Endodermal cell (in vitro differentiated cells): ENCODE results near the gene DLG5. TPM values are rescaled to one million over a fixed set of nuclear protein-coding genes. Genes with fewer than 3 reads are reported as not detected.

Source experiments
- DNase-seq: peaks from one replicate; pipeline ENCODE4 v3.0.0-alpha.2; 2017
- H3K27ac ChIP-seq: 2 replicates; pipeline ENCODE4 v1.5.1; 2013; ENCODE audit warnings: mild to moderate bottlenecking, low read depth, low read length, moderate library complexity
- H3K27me3 ChIP-seq: 2 replicates; pipeline ENCODE4 v1.6.1; 2013; ENCODE audit warnings: mild to moderate bottlenecking, low read length, moderate library complexity; ENCODE audit not compliant: insufficient read depth, control insufficient read depth, poor library complexity, severe bottlenecking
- H3K36me3 ChIP-seq: 2 replicates; pipeline ENCODE4 v1.7.0; 2013; ENCODE audit warnings: mild to moderate bottlenecking, low read length, moderate library complexity; ENCODE audit not compliant: control insufficient read depth, insufficient read depth
- H3K4me1 ChIP-seq: one replicate; pipeline ENCODE4 v1.7.0; 2013; ENCODE audit warnings: low read length; ENCODE audit not compliant: control insufficient read depth, insufficient read depth
- H3K4me3 ChIP-seq: 2 replicates; pipeline ENCODE4 v1.5.1; 2013; ENCODE audit warnings: mild to moderate bottlenecking, low read length, moderate library complexity
- H3K9ac ChIP-seq: 2 replicates; pipeline ENCODE4 v1.6.1; 2013; ENCODE audit warnings: mild to moderate bottlenecking, low read length, moderate library complexity; ENCODE audit not compliant: poor library complexity, severe bottlenecking; ENCODE audit errors: extremely low read depth
- H3K9me3 ChIP-seq: 2 replicates; pipeline ENCODE4 v1.6.1; 2013; ENCODE audit warnings: mild to moderate bottlenecking, low read length, moderate library complexity; ENCODE audit not compliant: control insufficient read depth
- H3K27ac Mint-ChIP-seq: 2 replicates; pipeline ENCODE4 v1.8.0; 2020; ENCODE audit warnings: mixed read lengths
- H3K27me3 Mint-ChIP-seq: 2 replicates; pipeline ENCODE4 v1.8.0; 2021; ENCODE audit warnings: mild to moderate bottlenecking, mixed read lengths; ENCODE audit not compliant: insufficient read depth
- H3K36me3 Mint-ChIP-seq: 2 replicates; pipeline ENCODE4 v1.8.0; 2020; ENCODE audit warnings: low read depth, mixed read lengths
- H3K4me1 Mint-ChIP-seq: 2 replicates; pipeline ENCODE4 v1.8.0; 2020; ENCODE audit warnings: mixed read lengths
- H3K4me3 Mint-ChIP-seq: 2 replicates; pipeline ENCODE4 v1.8.0; 2020; ENCODE audit warnings: mild to moderate bottlenecking, moderate library complexity, mixed read lengths
- H3K9me3 Mint-ChIP-seq: 2 replicates; pipeline ENCODE4 v1.8.0; 2020; ENCODE audit warnings: mild to moderate bottlenecking, mixed read lengths
- WGBS, 2 experiments: methylation state at CpG; one replicate each; pipeline versions ENCODE4 v1.1.5 to v1.1.7; 2013; ENCODE audit warnings: missing lambda C conversion rate in 2 of 2, mixed read lengths in 1 of 2; ENCODE audit not compliant: insufficient coverage in 1 of 2, insufficient read length in 1 of 2; 5-methylcytosine and 5-hydroxymethylcytosine counted together
- total RNA-seq, 2 donors: library from RNA; stranded (reverse); fragmentation: NEBNext Ultra II Directional in 1 of 2; extraction: Animal tissue kit (Norgen Biotek cat#: 25700) in 1 of 2; gene quantifications; 2 replicates in 1 of 2; 3 replicates in 1 of 2; pipeline ENCODE4 v1.2.1, GENCODE V29; 2021
- TF ChIP-seq, protein P1 (sequence below): fragments of 200-600 bp; sonication (generic); conservative IDR thresholded peaks from 2 replicates; pipeline ENCODE4 v1.5.0; 2021; ENCODE audit warnings: antibody characterized with exemption, mild to moderate bottlenecking

The DLG5 gene
- total RNA-seq, 2 donors from 2014 or later: 79.4 to 83.4 TPM

DNA sequence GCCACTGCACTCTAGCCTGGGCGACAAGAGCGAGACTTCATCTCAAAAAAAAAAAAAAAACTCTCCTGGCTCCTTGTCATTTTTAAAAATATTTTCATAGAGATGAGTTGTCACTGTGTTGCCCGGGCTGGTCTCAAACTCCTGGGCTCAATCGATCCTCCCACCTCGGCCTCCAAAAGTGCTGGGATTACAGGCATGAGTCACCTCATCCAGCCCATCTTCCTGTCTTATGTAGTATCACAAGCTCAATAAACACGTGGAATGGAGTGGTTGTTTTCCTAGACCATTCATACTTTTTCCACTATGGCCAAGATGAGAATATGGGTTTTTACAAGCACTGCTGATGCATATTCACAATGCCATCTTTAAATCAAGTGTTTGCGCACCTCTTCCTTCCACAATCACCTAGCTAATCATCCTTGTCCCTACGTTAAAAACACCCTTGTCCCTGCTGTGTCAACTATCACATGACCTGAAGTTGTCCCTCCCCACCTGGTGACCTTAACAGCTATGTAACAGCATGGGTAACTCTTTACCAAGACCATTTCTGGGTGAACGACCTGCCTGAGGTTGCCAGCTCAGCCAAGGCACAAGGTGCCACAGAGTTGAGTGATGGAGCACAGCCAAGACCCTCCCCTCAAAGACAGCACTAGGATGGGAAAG is 21.3 kb downstream of the DLG5 start:
- Histone ChIP-seq H3K9me3 (no peaks in the 10 kb centered on the region), H3K27ac (no peak overlapping the region), H3K4me1 (peaks cover 12% of the 10 kb centered on the region), H3K9ac (no peak overlapping the region), H3K4me3 (no peak overlapping the region), H3K36me3 (no peaks in the 10 kb centered on the region), H3K27me3 (no peaks in the 10 kb centered on the region)
- DNase-seq: no peak
- Mint-ChIP-seq H3K4me1 (peaks cover 32% of the 10 kb centered on the region), H3K27me3 (no peaks in the 10 kb centered on the region), H3K36me3 (peaks cover 24% of the 10 kb centered on the region), H3K27ac (no peak overlapping the region), H3K4me3 (no peak overlapping the region), H3K9me3 (no peaks in the 10 kb centered on the region)
- TF ChIP-seq, protein P1, sequence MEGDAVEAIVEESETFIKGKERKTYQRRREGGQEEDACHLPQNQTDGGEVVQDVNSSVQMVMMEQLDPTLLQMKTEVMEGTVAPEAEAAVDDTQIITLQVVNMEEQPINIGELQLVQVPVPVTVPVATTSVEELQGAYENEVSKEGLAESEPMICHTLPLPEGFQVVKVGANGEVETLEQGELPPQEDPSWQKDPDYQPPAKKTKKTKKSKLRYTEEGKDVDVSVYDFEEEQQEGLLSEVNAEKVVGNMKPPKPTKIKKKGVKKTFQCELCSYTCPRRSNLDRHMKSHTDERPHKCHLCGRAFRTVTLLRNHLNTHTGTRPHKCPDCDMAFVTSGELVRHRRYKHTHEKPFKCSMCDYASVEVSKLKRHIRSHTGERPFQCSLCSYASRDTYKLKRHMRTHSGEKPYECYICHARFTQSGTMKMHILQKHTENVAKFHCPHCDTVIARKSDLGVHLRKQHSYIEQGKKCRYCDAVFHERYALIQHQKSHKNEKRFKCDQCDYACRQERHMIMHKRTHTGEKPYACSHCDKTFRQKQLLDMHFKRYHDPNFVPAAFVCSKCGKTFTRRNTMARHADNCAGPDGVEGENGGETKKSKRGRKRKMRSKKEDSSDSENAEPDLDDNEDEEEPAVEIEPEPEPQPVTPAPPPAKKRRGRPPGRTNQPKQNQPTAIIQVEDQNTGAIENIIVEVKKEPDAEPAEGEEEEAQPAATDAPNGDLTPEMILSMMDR: no peak
- WGBS, 2 experiments: 93% methylated on average over 9 of the region's 9 CpGs

DNA sequence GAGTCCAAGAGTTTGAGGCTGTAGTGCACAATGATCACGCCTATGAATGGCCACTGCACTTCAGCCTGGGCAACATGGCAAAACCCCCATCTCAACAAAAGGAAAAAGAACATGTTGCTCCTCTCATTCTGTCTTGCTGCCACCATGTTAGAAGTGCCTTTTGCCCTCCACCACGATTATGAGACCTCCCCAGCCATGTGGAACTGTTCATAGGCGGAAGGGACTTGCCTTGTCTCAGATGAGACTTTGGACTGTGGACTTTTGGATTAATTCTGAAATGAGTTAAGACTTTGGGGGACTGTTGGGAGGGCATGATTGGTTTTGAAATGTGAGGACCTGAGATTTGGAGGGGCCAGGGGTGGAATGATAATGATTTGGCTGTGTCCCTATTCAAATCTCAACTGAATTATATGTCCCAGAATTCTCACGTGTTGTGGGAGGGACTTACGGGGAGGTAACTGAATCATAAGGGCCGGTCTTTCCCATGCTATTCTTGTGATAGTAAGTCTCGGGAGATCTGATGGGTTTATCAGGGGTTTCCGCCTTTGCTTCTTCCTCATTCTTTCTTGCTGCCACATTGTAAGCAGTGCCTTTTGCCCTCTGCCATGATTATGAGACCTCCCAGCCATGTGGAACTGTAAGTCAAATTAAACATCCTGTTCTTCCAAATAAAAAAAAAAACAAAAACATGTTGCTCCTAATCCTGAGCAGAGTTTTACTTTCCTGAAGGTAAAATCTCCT is 22.3 kb downstream of the DLG5 start:
- 90 to 92% methylated on average over 4 to 8 of the region's 8 CpGs for WGBS, 2 experiments
- Histone ChIP-seq H3K27me3 (no peaks in the 10 kb centered on the region), H3K4me3 (no peak overlapping the region), H3K4me1 (peaks cover 9% of the 10 kb centered on the region), H3K9me3 (no peaks in the 10 kb centered on the region), H3K36me3 (no peaks in the 10 kb centered on the region), H3K9ac (no peak overlapping the region), H3K27ac (no peak overlapping the region)
- Mint-ChIP-seq H3K9me3 (no peaks in the 10 kb centered on the region), H3K36me3 (peaks cover 24% of the 10 kb centered on the region), H3K27me3 (no peaks in the 10 kb centered on the region), H3K27ac (peak overlapping the region; percentile 60), H3K4me3 (no peak overlapping the region), H3K4me1 (peaks cover 31% of the 10 kb centered on the region)
- DNase-seq: no peak
- TF ChIP-seq, protein P1: no peak

DNA sequence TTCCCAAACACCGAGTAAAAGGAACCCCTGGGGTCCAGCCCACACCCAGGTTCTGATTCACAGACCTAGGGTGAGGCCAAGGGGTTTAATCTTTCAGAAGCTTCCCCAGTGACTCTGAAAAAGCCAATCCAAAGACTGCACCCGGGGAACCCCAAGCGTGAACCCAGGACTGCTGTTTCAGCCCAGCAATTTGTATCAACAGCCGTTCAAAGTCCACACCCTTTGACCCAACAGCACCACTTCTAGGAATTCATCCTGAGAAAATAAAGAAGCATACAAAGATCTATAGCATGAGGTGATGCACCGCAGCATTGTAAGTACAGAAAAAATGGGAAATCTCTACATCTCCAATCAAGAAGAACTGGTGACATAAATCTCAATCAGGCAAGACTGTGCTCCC is 24.4 kb downstream of the DLG5 start:
- Histone ChIP-seq H3K4me3 (no peak overlapping the region), H3K9ac (no peak overlapping the region), H3K9me3 (no peaks in the 10 kb centered on the region), H3K27ac (no peak overlapping the region), H3K4me1 (peaks cover 5% of the 10 kb centered on the region), H3K27me3 (no peaks in the 10 kb centered on the region), H3K36me3 (no peaks in the 10 kb centered on the region)
- 81 to 93% methylated on average over 3 to 5 of the region's 5 CpGs for WGBS, 2 experiments
- TF ChIP-seq, protein P1: no peak
- Mint-ChIP-seq H3K27ac (peak overlapping the region; percentile 74), H3K9me3 (no peaks in the 10 kb centered on the region), H3K4me3 (no peak overlapping the region), H3K4me1 (peaks cover 29% of the 10 kb centered on the region), H3K27me3 (no peaks in the 10 kb centered on the region), H3K36me3 (peaks cover 24% of the 10 kb centered on the region)
- DNase-seq: no peak
